Measurements from ENCODE around the gene ZEB2.
A peak's percentile ranks its signal among the peaks of the same experiment; 100 is the strongest.

The ZEB2 gene

GRCh38 chr2:144351687-144352086, 168.2 kb downstream of the ZEB2 start:
- DNase-seq (ENCODE audit: low spot score) = no peak

GRCh38 chr2:144350151-144350802, 169.6 kb downstream of the ZEB2 start:
- peak; percentile 51 for DNase-seq (ENCODE audit: low spot score)

GRCh38 chr2:144349674-144350073, 170.2 kb downstream of the ZEB2 start:
- no peak for DNase-seq (ENCODE audit: low spot score)

- DNase-seq (ENCODE audit: low spot score) = no peak
These were observed 171.1 kb downstream of the ZEB2 start for GRCh38 chr2:144348846-144349245.

- no peak for DNase-seq (ENCODE audit: low spot score)
These were observed 173.7 kb downstream of the ZEB2 start for GRCh38 chr2:144346229-144346628.

- no peak for DNase-seq (ENCODE audit: low spot score)
These were observed 176.8 kb downstream of the ZEB2 start for GRCh38 chr2:144343145-144343544.

- DNase-seq (ENCODE audit: low spot score) = no peak
These were observed 178.4 kb downstream of the ZEB2 start for GRCh38 chr2:144341538-144341937.

- no peak for DNase-seq (ENCODE audit: low spot score)
These were observed 180.9 kb downstream of the ZEB2 start for GRCh38 chr2:144339048-144339447.

GRCh38 chr2:144334551-144334950, 185.4 kb downstream of the ZEB2 start:
- DNase-seq (ENCODE audit: low spot score) = no peak

Measured in iPS-NIHi11 (cell line).